ENCODE results near the gene ADGRF5. TPM values are rescaled to one million over a fixed set of nuclear protein-coding genes. Genes with fewer than 3 reads are reported as not detected.

Gene ADGRF5, protein sequence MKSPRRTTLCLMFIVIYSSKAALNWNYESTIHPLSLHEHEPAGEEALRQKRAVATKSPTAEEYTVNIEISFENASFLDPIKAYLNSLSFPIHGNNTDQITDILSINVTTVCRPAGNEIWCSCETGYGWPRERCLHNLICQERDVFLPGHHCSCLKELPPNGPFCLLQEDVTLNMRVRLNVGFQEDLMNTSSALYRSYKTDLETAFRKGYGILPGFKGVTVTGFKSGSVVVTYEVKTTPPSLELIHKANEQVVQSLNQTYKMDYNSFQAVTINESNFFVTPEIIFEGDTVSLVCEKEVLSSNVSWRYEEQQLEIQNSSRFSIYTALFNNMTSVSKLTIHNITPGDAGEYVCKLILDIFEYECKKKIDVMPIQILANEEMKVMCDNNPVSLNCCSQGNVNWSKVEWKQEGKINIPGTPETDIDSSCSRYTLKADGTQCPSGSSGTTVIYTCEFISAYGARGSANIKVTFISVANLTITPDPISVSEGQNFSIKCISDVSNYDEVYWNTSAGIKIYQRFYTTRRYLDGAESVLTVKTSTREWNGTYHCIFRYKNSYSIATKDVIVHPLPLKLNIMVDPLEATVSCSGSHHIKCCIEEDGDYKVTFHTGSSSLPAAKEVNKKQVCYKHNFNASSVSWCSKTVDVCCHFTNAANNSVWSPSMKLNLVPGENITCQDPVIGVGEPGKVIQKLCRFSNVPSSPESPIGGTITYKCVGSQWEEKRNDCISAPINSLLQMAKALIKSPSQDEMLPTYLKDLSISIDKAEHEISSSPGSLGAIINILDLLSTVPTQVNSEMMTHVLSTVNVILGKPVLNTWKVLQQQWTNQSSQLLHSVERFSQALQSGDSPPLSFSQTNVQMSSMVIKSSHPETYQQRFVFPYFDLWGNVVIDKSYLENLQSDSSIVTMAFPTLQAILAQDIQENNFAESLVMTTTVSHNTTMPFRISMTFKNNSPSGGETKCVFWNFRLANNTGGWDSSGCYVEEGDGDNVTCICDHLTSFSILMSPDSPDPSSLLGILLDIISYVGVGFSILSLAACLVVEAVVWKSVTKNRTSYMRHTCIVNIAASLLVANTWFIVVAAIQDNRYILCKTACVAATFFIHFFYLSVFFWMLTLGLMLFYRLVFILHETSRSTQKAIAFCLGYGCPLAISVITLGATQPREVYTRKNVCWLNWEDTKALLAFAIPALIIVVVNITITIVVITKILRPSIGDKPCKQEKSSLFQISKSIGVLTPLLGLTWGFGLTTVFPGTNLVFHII (N-terminal part only)
- not detected for total RNA-seq

DNA sequence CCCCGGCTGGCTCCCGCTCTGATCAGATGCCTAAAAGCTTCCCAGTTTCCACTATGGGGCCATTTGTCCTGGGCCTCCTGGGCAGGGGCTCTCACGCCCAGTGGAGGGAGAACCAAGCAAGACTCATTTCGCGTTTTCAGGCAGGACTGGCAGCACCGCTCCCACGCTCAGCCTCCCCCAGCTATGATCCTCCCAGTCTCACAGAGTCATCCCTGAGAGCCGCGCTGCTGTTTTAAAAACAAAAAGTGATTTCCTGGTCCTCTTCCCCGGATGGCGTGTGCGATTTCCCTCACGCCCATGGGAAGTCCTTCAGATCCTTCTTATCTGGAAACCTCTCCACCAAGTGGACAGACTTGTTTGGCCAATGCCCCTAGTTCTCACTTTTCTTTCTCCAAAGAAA lies at the start of gene ADGRF5:
ADGRF5 (minus strand) TSS at position 208 of the 400 bp plus-strand sequence. CDS start 15,176 bp downstream, outside the sequence.
- ChIA-PET POLR2A (no interaction called here), CTCF (no interaction called here)
- Mint-ChIP-seq H3K4me1 (ENCODE audit: low read depth) (no peaks in the 10 kb centered on the region), H3K27ac (no peak within 1 kb of the TSS), H3K36me3 (no peaks in the 10 kb centered on the region), H3K9me3 (no peaks in the 10 kb centered on the region), H3K27me3 (peaks cover 2% of the 10 kb centered on the region), H3K4me3 (no peak within 1 kb of the TSS)
- intact Hi-C loops (cut with micrococcal nuclease), result no loop called here
- no peak for DNase-seq

DNA sequence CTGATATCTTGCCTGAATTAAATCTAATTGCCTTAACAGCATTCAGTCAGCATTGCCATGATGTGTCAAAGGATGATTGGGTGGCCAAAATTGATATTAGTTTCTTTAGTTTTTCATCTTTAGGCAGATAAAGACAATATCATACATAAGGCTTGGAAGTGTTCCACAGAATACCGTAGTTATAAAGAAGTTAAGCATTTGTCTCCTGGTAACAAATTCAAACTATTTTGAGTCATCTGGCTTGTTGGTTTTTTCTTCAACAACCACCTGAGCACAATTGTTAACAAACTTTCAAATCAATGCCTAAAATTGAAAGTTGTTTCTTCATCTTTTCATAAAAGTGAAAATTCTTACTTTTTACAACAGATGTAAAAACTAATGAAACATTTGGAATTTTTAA lies 47.5 kb upstream of the ADGRF5 start:
- H3K4me1 Mint-ChIP-seq (ENCODE audit: low read depth), result no peaks in the 10 kb centered on the region
- CTCF ChIA-PET, result no interaction called here
- no peak overlapping the region for H3K4me3 Mint-ChIP-seq
- no peaks in the 10 kb centered on the region for H3K36me3 Mint-ChIP-seq
- POLR2A ChIA-PET, result no interaction called here
- peaks cover 10% of the 10 kb centered on the region for H3K27me3 Mint-ChIP-seq
- no peak overlapping the region for H3K27ac Mint-ChIP-seq
- intact Hi-C loops (cut with micrococcal nuclease), result no loop called here
- no peak for DNase-seq
- H3K9me3 Mint-ChIP-seq, result no peaks in the 10 kb centered on the region

DNA sequence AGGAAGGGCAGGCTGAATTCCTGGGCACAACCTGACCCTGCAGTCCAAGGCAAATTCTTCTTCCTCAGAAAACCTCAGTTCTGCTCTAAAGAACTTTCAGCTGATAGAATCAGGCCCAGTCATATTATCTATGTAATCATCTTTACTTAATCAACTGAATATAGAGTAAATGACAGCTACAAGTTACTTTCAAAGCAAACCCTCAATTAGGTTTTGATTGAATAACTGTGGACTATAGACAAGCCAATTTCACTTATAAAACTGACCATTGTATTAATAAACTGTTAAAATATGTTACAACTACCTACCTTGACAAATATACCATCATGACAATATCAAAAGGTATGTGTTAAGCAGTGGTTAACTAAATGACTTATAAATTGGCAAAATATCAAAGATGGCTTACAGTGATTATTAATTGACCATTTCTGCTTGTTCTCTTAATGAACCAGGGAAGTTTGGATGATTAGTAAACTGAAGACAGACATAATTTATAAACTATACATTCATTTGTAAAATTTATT lies 46.1 kb upstream of the ADGRF5 start:
- Mint-ChIP-seq H3K27ac (no peak overlapping the region), H3K27me3 (peaks cover 10% of the 10 kb centered on the region), H3K36me3 (no peaks in the 10 kb centered on the region), H3K9me3 (no peaks in the 10 kb centered on the region), H3K4me3 (no peak overlapping the region), H3K4me1 (ENCODE audit: low read depth) (no peaks in the 10 kb centered on the region)
- DNase-seq, result no peak
- intact Hi-C loops (cut with micrococcal nuclease), result no loop called here
- POLR2A ChIA-PET, result no interaction called here
- CTCF ChIA-PET, result no interaction called here

DNA sequence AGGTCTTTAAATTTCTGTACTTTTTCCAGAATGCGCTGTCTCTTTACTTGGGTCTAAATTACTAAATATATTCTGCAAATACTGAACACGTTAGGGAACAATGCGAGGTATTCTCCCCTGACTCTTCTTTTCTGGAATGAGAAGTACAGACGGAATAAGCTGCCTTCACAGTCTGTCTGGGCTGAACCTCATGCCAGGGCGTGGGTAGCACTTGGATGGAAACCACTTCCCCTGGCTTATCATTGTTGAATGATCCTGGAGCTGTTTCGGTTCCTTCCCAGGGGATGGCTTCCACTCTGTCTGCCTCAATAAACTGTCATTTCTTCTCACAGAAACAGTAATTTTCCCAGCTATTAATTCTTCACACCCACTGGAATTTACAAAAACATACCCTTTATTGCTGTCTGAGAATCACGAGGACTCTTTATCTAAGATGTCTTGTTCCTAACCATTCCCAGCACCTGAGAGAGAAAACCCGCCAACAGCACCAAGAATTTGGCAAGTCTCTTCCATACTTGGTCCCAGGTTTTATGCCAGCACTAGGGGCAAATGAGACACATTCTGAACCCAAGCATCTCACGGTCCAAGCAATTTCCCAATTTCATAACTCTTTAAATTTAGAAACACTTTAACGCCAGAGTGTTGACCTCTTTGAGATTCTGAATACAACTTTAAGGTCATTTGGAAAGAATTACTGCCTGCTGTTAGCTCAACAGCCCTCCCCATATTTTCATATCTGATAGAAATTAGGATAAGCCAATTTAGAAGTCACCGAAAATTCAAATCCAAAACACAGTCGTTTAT lies 43.2 kb upstream of the ADGRF5 start:
- ChIA-PET POLR2A (no interaction called here), CTCF (no interaction called here)
- H3K27ac Mint-ChIP-seq, result no peak overlapping the region
- H3K4me1 Mint-ChIP-seq (ENCODE audit: low read depth), result no peaks in the 10 kb centered on the region
- no peak overlapping the region for H3K4me3 Mint-ChIP-seq
- H3K27me3 Mint-ChIP-seq, result peaks cover 3% of the 10 kb centered on the region
- no peaks in the 10 kb centered on the region for H3K9me3 Mint-ChIP-seq
- no peaks in the 10 kb centered on the region for H3K36me3 Mint-ChIP-seq
- intact Hi-C loops (cut with micrococcal nuclease), result no loop called here
- DNase-seq, result no peak

DNA sequence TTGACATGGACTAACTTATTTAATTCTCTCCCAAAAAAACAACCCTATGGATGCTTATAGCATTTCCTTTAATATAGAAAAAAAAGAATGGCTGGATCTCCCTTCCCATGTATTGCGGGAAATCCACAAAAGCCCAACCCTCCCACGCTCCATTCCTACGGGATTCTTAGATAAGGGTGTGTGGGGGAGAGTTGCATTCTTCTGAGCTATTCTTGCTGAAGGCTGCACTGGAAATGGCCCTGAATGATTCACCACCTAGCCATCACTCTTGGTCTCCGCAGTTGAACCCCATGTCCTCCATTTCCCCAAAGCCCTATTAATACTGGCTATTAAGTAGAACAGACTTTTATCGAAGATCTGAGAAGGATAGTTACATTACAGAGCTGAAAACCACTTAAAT lies 41.9 kb upstream of the ADGRF5 start:
- Mint-ChIP-seq H3K9me3 (no peaks in the 10 kb centered on the region), H3K27me3 (peaks cover 3% of the 10 kb centered on the region), H3K4me1 (ENCODE audit: low read depth) (no peaks in the 10 kb centered on the region), H3K4me3 (no peak overlapping the region), H3K27ac (no peak overlapping the region), H3K36me3 (no peaks in the 10 kb centered on the region)
- POLR2A ChIA-PET, result no interaction called here
- CTCF ChIA-PET, result no interaction called here
- no peak for DNase-seq
- intact Hi-C loops (cut with micrococcal nuclease), result no loop called here

DNA sequence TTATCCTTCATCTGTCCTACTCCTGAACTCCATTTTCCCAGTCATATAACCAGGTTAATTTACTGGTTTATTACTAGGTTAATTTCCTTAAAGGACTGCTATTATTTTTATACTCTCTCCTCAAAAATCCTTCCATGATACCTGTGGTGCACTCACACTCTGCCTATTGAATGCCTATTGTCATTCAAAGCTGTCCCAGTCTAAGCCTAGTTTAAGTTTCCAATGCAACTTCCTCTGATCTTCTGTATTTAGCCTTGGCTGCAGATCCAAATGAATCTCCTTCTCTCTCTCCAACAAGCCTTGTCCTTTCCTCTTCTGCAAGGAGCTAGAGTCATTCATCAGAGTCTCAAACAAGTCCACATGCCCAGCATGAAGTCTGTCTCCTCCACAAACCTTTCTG lies 41.3 kb upstream of the ADGRF5 start:
- Mint-ChIP-seq H3K27me3 (peaks cover 3% of the 10 kb centered on the region), H3K9me3 (no peaks in the 10 kb centered on the region), H3K36me3 (no peaks in the 10 kb centered on the region), H3K27ac (no peak overlapping the region), H3K4me3 (no peak overlapping the region), H3K4me1 (ENCODE audit: low read depth) (no peaks in the 10 kb centered on the region)
- POLR2A ChIA-PET, result no interaction called here
- CTCF ChIA-PET, result no interaction called here
- DNase-seq, result no peak
- intact Hi-C loops (cut with micrococcal nuclease), result no loop called here

DNA sequence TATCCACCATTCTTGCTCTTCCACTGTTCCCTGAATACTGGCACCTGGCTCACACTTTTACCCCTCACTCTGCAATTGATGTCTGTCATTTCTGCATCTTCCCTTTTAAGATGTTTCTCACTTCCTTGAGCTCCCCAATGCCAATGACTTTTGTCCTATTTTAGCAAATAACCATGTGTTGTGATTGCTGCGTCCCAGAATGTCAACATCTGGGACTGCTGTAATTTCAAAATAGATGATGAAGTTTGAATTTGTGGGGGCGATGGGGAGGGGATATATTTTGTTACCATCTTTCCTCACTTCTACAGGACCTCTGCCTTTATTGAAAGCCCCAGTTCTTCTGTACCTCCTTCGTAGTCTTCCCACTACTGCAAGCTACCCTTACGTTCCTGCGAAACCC lies 40.0 kb upstream of the ADGRF5 start:
- Mint-ChIP-seq H3K27ac (no peak overlapping the region), H3K4me1 (ENCODE audit: low read depth) (no peaks in the 10 kb centered on the region), H3K4me3 (no peak overlapping the region), H3K36me3 (no peaks in the 10 kb centered on the region), H3K9me3 (no peaks in the 10 kb centered on the region), H3K27me3 (peaks cover 3% of the 10 kb centered on the region)
- ChIA-PET CTCF (no interaction called here), POLR2A (no interaction called here)
- intact Hi-C loops (cut with micrococcal nuclease), result no loop called here
- no peak for DNase-seq

DNA sequence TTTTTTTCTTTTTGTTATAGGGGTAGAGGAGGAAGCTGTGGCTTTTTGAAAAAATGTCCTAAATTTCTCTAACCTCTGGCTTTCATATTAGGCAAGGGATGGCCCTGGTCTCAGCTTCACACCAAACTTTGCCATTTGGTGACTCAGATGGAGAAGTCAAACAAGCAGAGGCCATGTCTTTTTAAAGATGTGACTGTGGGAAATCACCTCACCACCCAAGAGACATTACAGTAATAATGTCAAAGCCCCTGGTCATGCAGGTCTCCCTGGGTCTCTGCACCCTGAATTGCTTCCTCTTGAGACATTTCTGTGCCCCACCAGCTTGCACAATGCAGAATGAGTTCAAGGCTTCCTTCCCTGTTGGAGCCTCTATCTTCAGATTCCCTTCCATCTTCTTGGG lies 39.5 kb upstream of the ADGRF5 start:
- H3K36me3 Mint-ChIP-seq, result no peaks in the 10 kb centered on the region
- ChIA-PET CTCF (no interaction called here), POLR2A (no interaction called here)
- no peaks in the 10 kb centered on the region for H3K9me3 Mint-ChIP-seq
- peaks cover 3% of the 10 kb centered on the region for H3K27me3 Mint-ChIP-seq
- intact Hi-C loops (cut with micrococcal nuclease), result no loop called here
- no peaks in the 10 kb centered on the region for H3K4me1 Mint-ChIP-seq (ENCODE audit: low read depth)
- no peak for DNase-seq
- no peak overlapping the region for H3K4me3 Mint-ChIP-seq
- no peak overlapping the region for H3K27ac Mint-ChIP-seq

DNA sequence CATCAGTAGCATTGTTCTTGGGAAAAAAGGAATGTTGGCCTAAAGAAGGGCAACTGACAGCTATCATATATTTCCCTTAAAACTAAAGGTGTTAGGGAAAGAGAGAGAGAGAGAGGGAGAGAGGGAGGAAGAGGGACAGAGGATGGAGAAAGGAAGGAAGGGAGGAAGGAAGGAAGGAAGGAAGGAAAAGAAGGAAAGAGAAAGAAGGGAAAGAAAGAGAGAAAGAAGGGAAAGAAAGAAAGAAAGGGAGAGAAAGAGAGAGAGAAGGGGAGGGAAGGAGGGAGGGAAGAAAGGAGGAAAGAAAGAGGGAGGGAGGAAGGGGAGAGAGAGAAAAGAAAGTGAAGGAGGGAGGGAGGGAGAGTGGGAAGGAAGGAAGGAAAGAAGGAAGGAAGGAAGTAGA lies 37.7 kb upstream of the ADGRF5 start:
- intact Hi-C loops (cut with micrococcal nuclease), result no loop called here
- Mint-ChIP-seq H3K4me1 (ENCODE audit: low read depth) (no peaks in the 10 kb centered on the region), H3K36me3 (no peaks in the 10 kb centered on the region), H3K4me3 (no peak overlapping the region), H3K27ac (no peak overlapping the region), H3K9me3 (no peaks in the 10 kb centered on the region), H3K27me3 (peaks cover 2% of the 10 kb centered on the region)
- ChIA-PET POLR2A (no interaction called here), CTCF (no interaction called here)
- DNase-seq, result no peak

DNA sequence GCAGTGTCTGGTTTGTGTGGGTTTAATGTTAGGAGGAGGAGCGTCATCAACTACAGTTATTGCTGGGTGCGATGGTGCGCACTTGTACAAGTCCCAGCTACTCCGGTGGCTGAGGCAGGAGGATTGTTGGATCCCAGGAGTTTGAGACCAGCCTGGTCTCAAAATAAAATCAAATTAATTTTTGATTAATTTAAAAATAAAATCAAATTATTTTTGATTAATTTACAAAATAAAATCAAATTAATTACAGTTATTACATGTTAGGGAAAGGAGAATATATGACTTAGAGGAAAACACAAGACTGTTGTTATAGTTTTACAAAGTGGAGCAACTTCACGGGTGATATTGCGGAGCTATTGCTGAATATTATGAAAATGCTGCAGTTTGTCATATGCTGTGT lies 34.7 kb upstream of the ADGRF5 start:
- no peak overlapping the region for H3K4me3 Mint-ChIP-seq
- H3K36me3 Mint-ChIP-seq, result no peaks in the 10 kb centered on the region
- intact Hi-C loops (cut with micrococcal nuclease), result no loop called here
- POLR2A ChIA-PET, result no interaction called here
- no peaks in the 10 kb centered on the region for H3K4me1 Mint-ChIP-seq (ENCODE audit: low read depth)
- no peaks in the 10 kb centered on the region for H3K9me3 Mint-ChIP-seq
- H3K27ac Mint-ChIP-seq, result no peak overlapping the region
- no peak for DNase-seq
- peaks cover 7% of the 10 kb centered on the region for H3K27me3 Mint-ChIP-seq
- CTCF ChIA-PET, result no interaction called here

DNA sequence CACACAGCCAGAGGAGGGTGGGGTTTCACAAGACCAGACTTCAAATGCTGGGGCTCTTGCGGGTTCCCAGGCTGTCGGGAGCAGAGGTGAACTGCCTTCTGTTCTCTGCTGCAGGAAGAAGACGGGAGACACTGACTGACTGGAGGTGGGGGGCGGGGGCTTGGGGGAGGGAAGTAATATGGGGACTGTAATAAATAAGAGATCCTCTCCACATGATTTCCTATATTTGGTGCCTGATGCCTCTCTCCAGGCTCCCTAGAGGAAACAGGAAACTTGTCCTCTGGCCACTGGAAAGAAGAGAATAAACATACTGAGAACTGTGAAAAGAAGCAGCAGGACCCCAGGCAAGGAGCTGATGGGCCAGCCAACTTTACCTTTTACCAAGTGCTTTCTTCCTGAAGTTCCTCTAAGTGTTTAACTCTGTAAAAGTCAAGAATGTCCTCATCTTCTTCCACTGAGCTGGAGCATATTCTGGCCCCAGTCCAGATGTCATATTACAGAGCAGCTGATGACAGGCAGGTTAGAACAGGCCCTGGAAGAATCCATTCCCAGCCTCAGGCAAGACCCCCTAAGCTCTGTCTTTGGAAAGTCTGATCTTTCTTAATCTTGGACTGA lies 33.2 kb upstream of the ADGRF5 start:
- intact Hi-C loops (cut with micrococcal nuclease), result no loop called here
- no peaks in the 10 kb centered on the region for H3K36me3 Mint-ChIP-seq
- H3K4me3 Mint-ChIP-seq, result no peak overlapping the region
- H3K27me3 Mint-ChIP-seq, result peaks cover 7% of the 10 kb centered on the region
- H3K4me1 Mint-ChIP-seq (ENCODE audit: low read depth), result no peaks in the 10 kb centered on the region
- DNase-seq, result no peak
- POLR2A ChIA-PET, result no interaction called here
- no peak overlapping the region for H3K27ac Mint-ChIP-seq
- no peaks in the 10 kb centered on the region for H3K9me3 Mint-ChIP-seq
- CTCF ChIA-PET, result no interaction called here
